OCI-LY1 (cell line): Measurements from ENCODE around the gene RAB29.

Source experiments
- H2AFZ ChIP-seq: fragments of 200-600 bp; sonication (generic), shearing (Covaris generic); 2 replicates; pipeline ENCODE4 v1.6.0; 2014; ENCODE audit warnings: antibody characterized with exemption, mild to moderate bottlenecking, low read length
- H3F3A ChIP-seq: fragments of 200-600 bp; sonication (generic), shearing (Covaris generic); 2 replicates; pipeline ENCODE4 v1.6.0; 2014; ENCODE audit warnings: mild to moderate bottlenecking, antibody characterized with exemption, low read length, moderate library complexity; ENCODE audit not compliant: insufficient read depth
- H3K27ac ChIP-seq: fragments of 200-600 bp; sonication (generic); 2 replicates; pipeline ENCODE4 v1.5.1; 2014; ENCODE audit warnings: low read length, mixed run types, mild to moderate bottlenecking, low read depth; ENCODE audit not compliant: poor library complexity, severe bottlenecking
- H3K27me3 ChIP-seq: fragments of 200-600 bp; sonication (generic); 2 replicates; pipeline ENCODE4 v1.6.0; 2014; ENCODE audit warnings: antibody characterized with exemption, mild to moderate bottlenecking, low read length, moderate library complexity; ENCODE audit not compliant: insufficient read depth
- H3K36me3 ChIP-seq: fragments of 200-600 bp; sonication (generic); 2 replicates; pipeline ENCODE4 v1.6.1; 2014; ENCODE audit warnings: mild to moderate bottlenecking, antibody characterized with exemption, low read length, moderate library complexity, mixed read lengths; ENCODE audit not compliant: insufficient read depth
- H3K4me1 ChIP-seq: fragments of 200-600 bp; sonication (generic); 2 replicates; pipeline ENCODE4 v1.5.1; 2014; ENCODE audit warnings: mild to moderate bottlenecking, low read length, moderate library complexity; ENCODE audit not compliant: insufficient read depth, severe bottlenecking
- H3K4me2 ChIP-seq: fragments of 200-600 bp; sonication (generic), shearing (Covaris generic); 2 replicates; pipeline ENCODE4 v1.6.1; 2014; ENCODE audit warnings: low read length
- H3K4me3 ChIP-seq: fragments of 200-600 bp; sonication (generic); 2 replicates; pipeline ENCODE4 v1.5.1; 2014; ENCODE audit warnings: low read length, low read depth, mild to moderate bottlenecking, mixed read lengths; ENCODE audit not compliant: poor library complexity, severe bottlenecking
- H3K79me2 ChIP-seq: fragments of 200-600 bp; shearing (Covaris generic); 2 replicates; pipeline ENCODE4 v1.6.1; 2016; ENCODE audit warnings: mixed run types, low read length, mixed read lengths; ENCODE audit not compliant: insufficient read depth
- H3K9ac ChIP-seq: fragments of 200-600 bp; sonication (generic), shearing (Covaris generic); 2 replicates; pipeline ENCODE4 v1.6.1; 2014; ENCODE audit warnings: mild to moderate bottlenecking, low read length, mixed read lengths
- H3K9me2 ChIP-seq: fragments of 200-600 bp; sonication (generic), shearing (Covaris generic); 2 replicates; pipeline ENCODE4 v1.6.1; 2014; ENCODE audit warnings: low read depth, mild to moderate bottlenecking, low read length, mixed read lengths
- H3K9me3 ChIP-seq: fragments of 200-600 bp; shearing (Covaris generic); 2 replicates; pipeline ENCODE4 v1.6.1; 2014; ENCODE audit warnings: low read length, mixed read lengths
- H4K20me1 ChIP-seq: fragments of 200-600 bp; sonication (generic), shearing (Covaris generic); 2 replicates; pipeline ENCODE4 v1.6.0; 2016; ENCODE audit warnings: mild to moderate bottlenecking, low read length; ENCODE audit not compliant: insufficient read depth
- CTCF ChIP-seq: fragments of 200-600 bp; sonication (generic), shearing (Covaris generic); IDR thresholded peaks from 2 replicates; pipeline ENCODE4 v1.5.1; 2017; ENCODE audit warnings: mild to moderate bottlenecking, antibody characterized with exemption, low read length, moderate library complexity, mixed read lengths
- EZH2 ChIP-seq: fragments of 200-600 bp; sonication (generic), shearing (Covaris generic); IDR thresholded peaks from 2 replicates; pipeline ENCODE4 v1.8.0; 2017; ENCODE audit warnings: borderline replicate concordance, mixed run types, mild to moderate bottlenecking, antibody characterized with exemption, low read length, moderate library complexity, mixed read lengths

The RAB29 gene

GRCh38 chr1:205785446-205785845, 10.2 kb upstream of the RAB29 start:
- no peaks in the 10 kb centered on the region for H3K9me3 ChIP-seq
- no peaks in the 10 kb centered on the region for H3K9me2 ChIP-seq
- no peak overlapping the region for H3K4me3 ChIP-seq
- no peak overlapping the region for H2AFZ ChIP-seq
- no peaks in the 10 kb centered on the region for H3K79me2 ChIP-seq
- H3K9ac ChIP-seq: no peak overlapping the region
- H3K27me3 ChIP-seq: 0 out of 2 replicates have a peak, but pooled peaks cover 3% of the 10 kb centered on the region
- H4K20me1 ChIP-seq: no peaks in the 10 kb centered on the region
- no peak overlapping the region for H3K4me2 ChIP-seq
- no peak overlapping the region for H3K27ac ChIP-seq
- no peaks in the 10 kb centered on the region for H3F3A ChIP-seq
- TF ChIP-seq EZH2: no peak
- no peak for TF ChIP-seq CTCF
- H3K36me3 ChIP-seq: no peaks in the 10 kb centered on the region
- H3K4me1 ChIP-seq: no peaks in the 10 kb centered on the region

- H2AFZ ChIP-seq: no peak overlapping the region
- H3K27me3 ChIP-seq: 0 out of 2 replicates have a peak, but pooled peaks cover 3% of the 10 kb centered on the region
- no peak overlapping the region for H3K4me2 ChIP-seq
- no peak overlapping the region for H3K9ac ChIP-seq
- TF ChIP-seq CTCF: no peak
- no peak for TF ChIP-seq EZH2
- H3K27ac ChIP-seq: no peak overlapping the region
- no peaks in the 10 kb centered on the region for H3K9me3 ChIP-seq
- no peaks in the 10 kb centered on the region for H3F3A ChIP-seq
- H4K20me1 ChIP-seq: no peaks in the 10 kb centered on the region
- H3K4me1 ChIP-seq: no peaks in the 10 kb centered on the region
- no peak overlapping the region for H3K4me3 ChIP-seq
- no peaks in the 10 kb centered on the region for H3K9me2 ChIP-seq
- H3K36me3 ChIP-seq: no peaks in the 10 kb centered on the region
- no peaks in the 10 kb centered on the region for H3K79me2 ChIP-seq
Observed at GRCh38 chr1:205783904-205784303, 8.6 kb upstream of the RAB29 start.

- Histone ChIP-seq H3K4me2 (no peak overlapping the region), H3F3A (no peaks in the 10 kb centered on the region), H4K20me1 (no peaks in the 10 kb centered on the region), H3K4me1 (no peaks in the 10 kb centered on the region), H3K36me3 (no peaks in the 10 kb centered on the region), H3K27ac (no peak overlapping the region), H3K9ac (no peak overlapping the region), H3K79me2 (no peaks in the 10 kb centered on the region), H3K27me3 (0 out of 2 replicates have a peak, but pooled peaks cover 3% of the 10 kb centered on the region), H3K4me3 (no peak overlapping the region), H2AFZ (no peak overlapping the region), H3K9me3 (no peaks in the 10 kb centered on the region), H3K9me2 (no peaks in the 10 kb centered on the region)
- TF ChIP-seq EZH2 (no peak), CTCF (no peak)
Observed at GRCh38 chr1:205783433-205783795, 8.1 kb upstream of the RAB29 start.
